Measurements from ENCODE around the gene PGGHG. TPM values are rescaled to one million over a fixed set of nuclear protein-coding genes. Genes with fewer than 3 reads are reported as not detected.

PGGHG gene
- total RNA-seq, 1 donor from 2014 or later = 163 TPM

DNA sequence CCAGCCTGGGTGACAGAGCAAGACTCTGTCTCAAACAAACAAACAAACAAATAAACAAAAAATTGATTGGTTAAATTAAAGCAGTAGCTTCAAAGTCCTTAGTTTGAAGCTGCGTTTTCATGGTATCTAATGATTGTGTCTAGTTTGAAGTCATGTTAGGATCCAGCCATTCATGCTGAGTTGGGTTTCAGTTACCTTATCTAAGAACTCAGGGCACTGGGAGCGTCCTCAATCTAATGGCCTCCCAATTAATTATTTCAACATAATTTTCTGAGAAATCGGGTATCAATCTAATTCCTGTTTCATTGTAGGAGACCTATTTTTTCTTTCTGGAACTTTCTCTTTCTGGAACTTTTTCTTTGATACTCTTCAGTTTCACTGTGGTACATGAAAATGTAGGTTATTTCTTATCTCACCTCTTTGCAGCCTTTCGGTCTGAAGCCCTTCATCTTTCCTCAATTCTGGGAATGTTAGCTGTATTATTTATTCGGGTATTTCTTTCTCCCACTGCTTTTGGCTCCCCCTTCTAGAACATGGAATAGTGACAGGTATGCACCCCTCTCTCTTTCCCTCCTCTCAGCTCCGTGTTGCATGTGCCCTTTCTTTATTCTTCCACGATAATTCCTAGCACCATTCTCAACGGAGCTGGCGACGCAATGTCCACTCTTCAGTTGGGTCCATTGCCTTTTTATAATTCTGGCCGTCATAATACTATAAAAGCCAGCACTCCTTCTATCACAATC lies 56.1 kb downstream of the PGGHG start:
- intact Hi-C loops (cut with DNase I) = no loop called here
- Histone ChIP-seq H3K4me3 (no peak overlapping the region), H3K27me3 (ENCODE audit: low read depth) (no peaks in the 10 kb centered on the region), H3K36me3 (no peaks in the 10 kb centered on the region), H3K27ac (no peak overlapping the region), H3K4me1 (no peaks in the 10 kb centered on the region), H3K9me3 (no peaks in the 10 kb centered on the region)
- DNase-seq (no peak), ATAC-seq (no peak)
- no peak for TF ChIP-seq CTCF (IDR thresholded peaks at IDR 0.05)

Other genes starting within 250 kb of the PGGHG start
- gene SCGB1C1, start 96.0 kb upstream of the PGGHG start, total RNA-seq = not detected
- gene BET1L, start 81.7 kb upstream of the PGGHG start, total RNA-seq = 54.2 TPM
- gene RIC8A, start 81.4 kb upstream of the PGGHG start, total RNA-seq = 103 TPM
- 17.6 TPM for gene SIRT3, start 52.8 kb upstream of the PGGHG start, total RNA-seq
- 89.5 TPM for gene PSMD13, start 52.1 kb upstream of the PGGHG start, total RNA-seq
- gene NLRP6, start 10.7 kb upstream of the PGGHG start, total RNA-seq = 1.3 TPM
- gene IFITM5, start 10.4 kb downstream of the PGGHG start, total RNA-seq = not detected
- gene IFITM2, start 18.7 kb downstream of the PGGHG start, total RNA-seq = 607 TPM
- 128 TPM for gene IFITM1, start 24.9 kb downstream of the PGGHG start, total RNA-seq
- gene IFITM3, start 31.7 kb downstream of the PGGHG start, total RNA-seq = 767 TPM
- 0.38 TPM for gene B4GALNT4, start 80.4 kb downstream of the PGGHG start, total RNA-seq
- gene PKP3, start 105.1 kb downstream of the PGGHG start, total RNA-seq = 23.1 TPM
- gene SIGIRR, start 125.9 kb downstream of the PGGHG start, total RNA-seq = 91.8 TPM
- gene ANO9, start 152.9 kb downstream of the PGGHG start, total RNA-seq = 21.6 TPM
- gene PTDSS2, start 161.2 kb downstream of the PGGHG start, total RNA-seq = 32.9 TPM
- gene RNH1, start 218.1 kb downstream of the PGGHG start, total RNA-seq = 237 TPM
- 36.3 TPM for gene HRAS, start 246.4 kb downstream of the PGGHG start, total RNA-seq
- 7.6 TPM for gene LRRC56, start 248.4 kb downstream of the PGGHG start, total RNA-seq

All from lower lobe of right lung (tissue), 2 donors.